H1 (cell line): Measurements from ENCODE around the gene CDKN2A. TPM values are rescaled to one million over a fixed set of nuclear protein-coding genes. Genes with fewer than 3 reads are reported as not detected.

Source experiments
- CBX8 ChIP-seq: fragments of 300-800, 300-1000 bp; sonication (generic); IDR thresholded peaks from 2 replicates; pipeline ENCODE4 v1.7.1; 2016; ENCODE audit warnings: low read depth, low read length, borderline replicate concordance
- CHD7 ChIP-seq: fragments of 300-600 bp; sonication (generic); IDR thresholded peaks from 2 replicates; pipeline ENCODE4 v1.7.1; 2012; ENCODE audit warnings: low read length, moderate library complexity, mild to moderate bottlenecking, inconsistent platforms; ENCODE audit not compliant: insufficient replicate concordance
- E2F6 ChIP-seq: IDR thresholded peaks from 2 replicates; pipeline ENCODE4 v1.6.1; 2012; ENCODE audit warnings: inconsistent platforms
- FOSL1 ChIP-seq: IDR thresholded peaks from 2 replicates; pipeline ENCODE4 v1.6.1; 2011; ENCODE audit warnings: mild to moderate bottlenecking, low read depth, low read length, moderate library complexity; ENCODE audit not compliant: insufficient read depth
- JUN ChIP-seq: IDR thresholded peaks from 2 replicates; pipeline ENCODE4 v1.6.1; 2011; ENCODE audit warnings: low read depth, mild to moderate bottlenecking, improper control_type of control experiment, low read length
- NANOG ChIP-seq: IDR thresholded peaks from 2 replicates; pipeline ENCODE4 v1.6.1; 2011; ENCODE audit warnings: low read length, low read depth, mild to moderate bottlenecking, inconsistent platforms; ENCODE audit not compliant: insufficient read depth, poor library complexity, severe bottlenecking
- NRF1 ChIP-seq: IDR thresholded peaks from 2 replicates; pipeline ENCODE4 v1.6.1; 2011; ENCODE audit warnings: mild to moderate bottlenecking, low read depth, low read length, improper control_type of control experiment
- SP4 ChIP-seq: IDR thresholded peaks from 2 replicates; pipeline ENCODE4 v1.6.1; 2012; ENCODE audit warnings: low read length, inconsistent platforms
- SRF ChIP-seq: IDR thresholded peaks from 2 replicates; pipeline ENCODE4 v1.6.1; 2011; ENCODE audit warnings: mild to moderate bottlenecking, low read depth, low read length, moderate library complexity
- polyA plus RNA-seq, 7 experiments: library from polyadenylated mRNA; depleted of rRNA in 3 of 7; stranded (reverse) in 5 of 7; unstranded in 2 of 7; fragments of >200 nt in 5 of 7; fragments of 200-250 nt in 2 of 7; gene quantifications; 1 replicate in 5 of 7; 2 replicates in 1 of 7; 4 replicates in 1 of 7; pipeline versions ENCODE4 v1.2.1 to v1.2.3, GENCODE V29; 2011 to 2013; ENCODE audit warnings: missing spikeins in 2 of 7, mixed read lengths in 2 of 7
- total RNA-seq: library from RNA; stranded (reverse); fragmentation: NEBNext Ultra II Directional; extraction: Animal tissue kit (Norgen Biotek cat#: 25700); gene quantifications from 2 replicates; pipeline ENCODE4 v1.2.1, GENCODE V29; 2021

Gene CDKN2A
- total and polyA plus RNA-seq, 2 of the 8 experiments (the other 6 are each of a cell fraction or from before 2014, with no cell fraction given), result 0.51 to 0.73 TPM

DNA sequence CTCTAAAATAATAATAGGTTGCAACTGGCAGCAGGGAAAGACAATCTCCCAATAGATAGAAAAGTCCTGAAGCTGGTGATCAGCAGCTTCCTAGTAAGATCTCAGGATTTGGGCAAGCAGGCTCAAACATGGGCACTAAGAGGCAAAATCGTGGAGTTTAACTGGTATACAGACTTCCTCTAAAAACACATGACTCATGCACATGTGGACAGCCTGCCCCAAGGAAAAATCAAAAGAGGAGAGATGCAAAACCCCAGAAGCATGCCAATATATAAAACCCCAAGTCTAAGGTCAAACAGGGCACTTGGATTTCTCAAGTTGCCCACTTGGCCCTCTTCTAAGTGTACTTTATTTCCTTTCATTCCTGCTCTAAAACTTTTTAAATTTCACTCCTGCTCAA, 62.8 kb downstream of the CDKN2A start (continued):
- TF ChIP-seq CHD7 (no peak), NRF1 (no peak), FOSL1 (no peak), JUN (no peak), E2F6 (no peak), SRF (no peak), NANOG (no peak), CBX8 (no peak), SP4 (no peak)
- TF ChIP-seq, all 59 proteins: peak for 0
